Epithelial cell of esophagus (primary cell): ENCODE measurements around the gene CEACAM7.
"Not testable (repeated sequence)": the region's sequence is repeated elsewhere in the genome, so short reads cannot be mapped to it uniquely, and the experiment has no call there.

ENCODE experiments used
- DNase-seq: peaks from one replicate; pipeline ENCODE4 v3.0.0; 2010; ENCODE audit warnings: low read depth
- H3K4me3 ChIP-seq: 2 replicates; pipeline ENCODE4 v1.5.1; 2011; ENCODE audit warnings: mild to moderate bottlenecking, low read length, control low read depth
- CTCF ChIP-seq: IDR thresholded peaks from 2 replicates; pipeline ENCODE4 v1.5.1; 2011; ENCODE audit warnings: low read depth, mild to moderate bottlenecking, low read length, control low read depth, inconsistent platforms; ENCODE audit not compliant: insufficient read depth; ENCODE audit errors: missing control alignments

CEACAM7 gene

GRCh38 chr19:41687419-41687818 lies 651 bp downstream of the CEACAM7 start:
- TF ChIP-seq CTCF: no peak
- DNase-seq: no peak
- H3K4me3 ChIP-seq: no peak overlapping the region

GRCh38 chr19:41682437-41682836 lies 5.6 kb downstream of the CEACAM7 start:
- DNase-seq: no peak
- TF ChIP-seq CTCF: no peak
- no peak overlapping the region for H3K4me3 ChIP-seq

GRCh38 chr19:41671486-41671885 lies 16.6 kb downstream of the CEACAM7 start:
- H3K4me3 ChIP-seq: no peak overlapping the region
- no peak for DNase-seq
- TF ChIP-seq CTCF: no peak

- no peak for TF ChIP-seq CTCF
- no peak for DNase-seq
- H3K4me3 ChIP-seq: no peak overlapping the region
Measured at GRCh38 chr19:41670755-41671154, 17.3 kb downstream of the CEACAM7 start.

- TF ChIP-seq CTCF: no peak
- DNase-seq: no peak
- no peak overlapping the region for H3K4me3 ChIP-seq
Measured at GRCh38 chr19:41668315-41668714, 19.8 kb downstream of the CEACAM7 start.

GRCh38 chr19:41666075-41666474 lies 22.0 kb downstream of the CEACAM7 start:
- no peak for DNase-seq
- TF ChIP-seq CTCF: no peak
- H3K4me3 ChIP-seq: no peak overlapping the region

- DNase-seq: no peak
- no peak overlapping the region for H3K4me3 ChIP-seq
Measured at GRCh38 chr19:41657157-41657556, 30.9 kb downstream of the CEACAM7 start.

GRCh38 chr19:41656756-41657155 lies 31.3 kb downstream of the CEACAM7 start:
- not testable (repeated sequence) for DNase-seq, H3K4me3 ChIP-seq

More at GRCh38 chr19:41657157-41657556, 30.9 kb downstream of the CEACAM7 start:
- TF ChIP-seq CTCF: no peak
